Loucy (cell line): Measurements from ENCODE around the gene TMEM117.

Source experiments
- H2AFZ ChIP-seq: fragments of 200-600 bp; sonication (generic); 2 replicates; pipeline ENCODE4 v1.6.0; 2016; ENCODE audit warnings: antibody characterized with exemption, mild to moderate bottlenecking, low read length, moderate library complexity
- H3F3A ChIP-seq: fragments of 200-600 bp; 2 replicates; pipeline ENCODE4 v1.6.0; 2016; ENCODE audit warnings: antibody characterized with exemption, low read depth, mild to moderate bottlenecking
- H3K27me3 ChIP-seq: fragments of 200-600 bp; sonication (generic); 2 replicates; pipeline ENCODE4 v1.6.1; 2014; ENCODE audit warnings: low read length, mild to moderate bottlenecking; ENCODE audit not compliant: insufficient read depth, poor library complexity, severe bottlenecking
- H3K36me3 ChIP-seq: fragments of 200-600 bp; sonication (generic); 2 replicates; pipeline ENCODE4 v1.6.1; 2016; ENCODE audit warnings: low read length; ENCODE audit not compliant: insufficient read depth
- H3K4me1 ChIP-seq: fragments of 200-600 bp; sonication (generic); 2 replicates; pipeline ENCODE4 v1.5.1; 2014; ENCODE audit warnings: low read length, mild to moderate bottlenecking; ENCODE audit not compliant: insufficient read depth, poor library complexity, severe bottlenecking
- H3K4me2 ChIP-seq: fragments of 200-600 bp; sonication (generic); 2 replicates; pipeline ENCODE4 v1.6.0; 2014; ENCODE audit warnings: antibody characterized with exemption, low read length, low read depth, mild to moderate bottlenecking; ENCODE audit not compliant: poor library complexity, severe bottlenecking
- H3K4me3 ChIP-seq: fragments of 200-600 bp; sonication (generic); 2 replicates; pipeline ENCODE4 v1.5.1; 2014; ENCODE audit warnings: low read length, mild to moderate bottlenecking, mixed read lengths; ENCODE audit not compliant: poor library complexity, severe bottlenecking
- H3K79me2 ChIP-seq: fragments of 200-600 bp; sonication (generic); 2 replicates; pipeline ENCODE4 v1.6.1; 2014; ENCODE audit warnings: low read length; ENCODE audit not compliant: insufficient read depth
- H3K9ac ChIP-seq: fragments of 200-600 bp; sonication (generic); 2 replicates; pipeline ENCODE4 v1.6.0; 2014; ENCODE audit warnings: mild to moderate bottlenecking, low read depth, low read length, moderate library complexity; ENCODE audit not compliant: poor library complexity, severe bottlenecking
- H3K9me2 ChIP-seq: fragments of 200-600 bp; sonication (generic); replicated peaks from 2 replicates; pipeline ENCODE4 v1.6.1; 2016; ENCODE audit warnings: low read depth, low read length, mixed read lengths
- H3K9me3 ChIP-seq: fragments of 200-600 bp; sonication (generic); 2 replicates; pipeline ENCODE4 v1.6.1; 2014; ENCODE audit warnings: mild to moderate bottlenecking, antibody characterized with exemption, low read length, low read depth; ENCODE audit not compliant: insufficient read depth
- H4K20me1 ChIP-seq: fragments of 200-600 bp; sonication (generic); 2 replicates; pipeline ENCODE4 v1.6.0; 2014; ENCODE audit warnings: antibody characterized with exemption, low read length, mild to moderate bottlenecking; ENCODE audit not compliant: insufficient read depth, poor library complexity, severe bottlenecking
- EZH2phosphoT487 ChIP-seq: fragments of 200-600 bp; IDR thresholded peaks from 2 replicates; pipeline ENCODE4 v1.6.1; 2018; ENCODE audit warnings: antibody characterized with exemption, mild to moderate bottlenecking, moderate library complexity, borderline replicate concordance
- TF ChIP-seq, protein P1 (sequence below): fragments of 200-600 bp; sonication (generic); conservative IDR thresholded peaks from 2 replicates; pipeline ENCODE4 v1.5.1; 2014; ENCODE audit warnings: mild to moderate bottlenecking, antibody characterized with exemption, low read length

The TMEM117 gene

GRCh38 chr12:44369998-44370397, 534.1 kb downstream of the TMEM117 start:
- Histone ChIP-seq H3K9me3 (no peaks in the 10 kb centered on the region), H3K27me3 (no peaks in the 10 kb centered on the region), H3K4me2 (no peak overlapping the region), H3F3A (no peaks in the 10 kb centered on the region), H3K36me3 (no peaks in the 10 kb centered on the region), H2AFZ (no peak overlapping the region), H3K79me2 (no peaks in the 10 kb centered on the region), H3K4me1 (no peaks in the 10 kb centered on the region), H3K9me2 (no peaks in the 10 kb centered on the region), H3K9ac (no peak overlapping the region), H4K20me1 (no peaks in the 10 kb centered on the region), H3K4me3 (no peak overlapping the region)
- TF ChIP-seq, protein P1, sequence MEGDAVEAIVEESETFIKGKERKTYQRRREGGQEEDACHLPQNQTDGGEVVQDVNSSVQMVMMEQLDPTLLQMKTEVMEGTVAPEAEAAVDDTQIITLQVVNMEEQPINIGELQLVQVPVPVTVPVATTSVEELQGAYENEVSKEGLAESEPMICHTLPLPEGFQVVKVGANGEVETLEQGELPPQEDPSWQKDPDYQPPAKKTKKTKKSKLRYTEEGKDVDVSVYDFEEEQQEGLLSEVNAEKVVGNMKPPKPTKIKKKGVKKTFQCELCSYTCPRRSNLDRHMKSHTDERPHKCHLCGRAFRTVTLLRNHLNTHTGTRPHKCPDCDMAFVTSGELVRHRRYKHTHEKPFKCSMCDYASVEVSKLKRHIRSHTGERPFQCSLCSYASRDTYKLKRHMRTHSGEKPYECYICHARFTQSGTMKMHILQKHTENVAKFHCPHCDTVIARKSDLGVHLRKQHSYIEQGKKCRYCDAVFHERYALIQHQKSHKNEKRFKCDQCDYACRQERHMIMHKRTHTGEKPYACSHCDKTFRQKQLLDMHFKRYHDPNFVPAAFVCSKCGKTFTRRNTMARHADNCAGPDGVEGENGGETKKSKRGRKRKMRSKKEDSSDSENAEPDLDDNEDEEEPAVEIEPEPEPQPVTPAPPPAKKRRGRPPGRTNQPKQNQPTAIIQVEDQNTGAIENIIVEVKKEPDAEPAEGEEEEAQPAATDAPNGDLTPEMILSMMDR: no peak
- no peak for TF ChIP-seq EZH2phosphoT487

DNA sequence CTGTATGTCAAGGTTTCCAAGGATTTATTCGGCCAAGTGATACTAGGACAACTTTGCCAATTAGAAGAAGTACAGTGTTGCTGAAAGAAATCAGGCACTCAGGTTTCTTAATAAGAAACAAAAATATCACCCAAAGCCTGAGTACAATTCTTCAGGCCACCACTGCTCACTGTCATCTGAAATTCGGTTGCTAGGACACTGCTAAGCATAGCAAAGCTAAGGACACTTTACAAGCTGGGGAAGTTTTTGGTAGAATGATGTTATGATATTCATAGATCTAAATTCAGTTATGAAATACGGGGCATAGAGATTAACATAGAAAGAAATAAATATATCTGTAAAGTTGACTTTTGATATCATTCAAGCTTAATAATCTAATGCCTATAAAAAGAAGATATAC, 535.1 kb downstream of the TMEM117 start:
- no peaks in the 10 kb centered on the region for H4K20me1 ChIP-seq
- H3K79me2 ChIP-seq: no peaks in the 10 kb centered on the region

DNA sequence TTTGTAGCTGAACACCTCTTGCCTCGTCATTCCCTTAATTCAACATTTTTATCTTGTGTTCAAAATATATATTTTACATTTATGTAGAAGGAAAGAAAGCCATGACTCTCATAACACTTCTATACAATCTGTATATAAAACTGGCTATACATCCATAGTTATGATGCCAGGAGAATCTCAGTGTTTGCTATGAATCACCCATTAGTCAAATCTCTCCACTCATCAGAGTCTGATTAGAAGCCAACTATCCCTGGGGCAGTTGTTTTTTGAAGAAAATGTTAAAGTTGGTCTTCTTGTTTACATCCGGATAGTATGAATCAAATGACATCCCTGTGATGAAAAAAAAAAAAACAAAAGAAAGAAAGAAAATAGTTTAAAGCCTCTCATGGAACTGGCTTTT, 536.4 kb downstream of the TMEM117 start:
- Histone ChIP-seq H3F3A (no peaks in the 10 kb centered on the region), H3K79me2 (no peaks in the 10 kb centered on the region), H3K9ac (no peak overlapping the region), H3K36me3 (no peaks in the 10 kb centered on the region), H3K4me3 (no peak overlapping the region), H3K4me1 (no peaks in the 10 kb centered on the region), H3K27me3 (no peaks in the 10 kb centered on the region), H3K9me2 (no peaks in the 10 kb centered on the region), H4K20me1 (no peaks in the 10 kb centered on the region), H3K4me2 (no peak overlapping the region), H3K9me3 (no peaks in the 10 kb centered on the region), H2AFZ (no peak overlapping the region)
- TF ChIP-seq EZH2phosphoT487: no peak
- TF ChIP-seq, protein P1: no peak

More for the DNA sequence above, 535.1 kb downstream of the TMEM117 start:
- Histone ChIP-seq H3K9me3 (no peaks in the 10 kb centered on the region), H3K36me3 (no peaks in the 10 kb centered on the region), H2AFZ (no peak overlapping the region), H3K4me1 (no peaks in the 10 kb centered on the region), H3K9ac (no peak overlapping the region), H3K4me2 (no peak overlapping the region), H3K27me3 (no peaks in the 10 kb centered on the region), H3K9me2 (no peaks in the 10 kb centered on the region), H3F3A (no peaks in the 10 kb centered on the region), H3K4me3 (no peak overlapping the region)
- TF ChIP-seq, protein P1: no peak
- TF ChIP-seq EZH2phosphoT487: no peak
